NCI-H2171 treated with DMSO at 0.1 percent for 48 hours (cell line): Measurements from ENCODE around the gene ARHGAP45.

Experiments used
- DNase-seq: peaks from one replicate; lab custom pipeline; 2025; lab: John Stamatoyannopoulos, UW

ARHGAP45 gene

DNA sequence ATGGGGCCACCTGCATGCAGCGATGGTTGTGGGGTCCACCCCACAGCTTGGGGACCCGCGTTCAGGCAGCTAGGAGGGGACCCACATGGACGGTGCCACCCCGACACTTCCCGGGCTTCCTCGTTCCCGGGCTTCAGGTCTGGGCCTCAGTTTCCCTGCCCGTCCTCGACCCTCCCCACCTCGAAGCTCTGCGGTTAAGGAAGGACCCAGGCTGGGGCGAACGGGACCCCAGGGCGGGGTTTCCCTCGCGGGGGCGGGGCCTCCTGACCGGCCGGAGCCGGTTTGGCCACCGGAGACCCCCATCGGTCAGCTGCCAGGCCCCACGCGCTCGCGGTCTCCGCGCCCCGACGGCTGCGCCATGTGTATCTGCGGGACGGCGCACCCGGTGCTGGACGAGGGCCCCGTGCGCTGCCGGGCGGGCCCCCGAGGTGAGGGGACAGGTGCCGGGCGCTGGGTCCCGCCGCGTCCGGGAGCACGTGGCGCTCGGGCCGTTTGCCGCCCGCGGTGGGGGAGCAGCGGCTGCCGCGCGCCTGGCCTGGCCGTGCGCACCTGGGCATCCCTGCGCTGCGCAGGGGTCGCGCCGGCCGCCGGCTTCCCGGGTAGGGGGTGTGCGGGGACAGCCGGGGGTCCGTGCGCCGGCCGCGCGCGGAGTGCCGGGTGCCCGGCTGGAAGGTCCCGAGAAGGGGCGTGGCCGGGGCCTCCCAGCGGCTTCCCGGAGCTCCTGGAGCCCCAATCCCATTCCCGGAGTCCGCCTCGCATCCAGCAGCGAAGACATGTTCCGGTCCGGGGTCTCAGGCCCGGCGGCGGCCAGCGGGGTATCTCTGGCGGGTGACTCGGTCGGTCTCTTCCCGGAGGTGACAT, 4.2 kb downstream of the ARHGAP45 start:
- DNase-seq = no peak

DNA sequence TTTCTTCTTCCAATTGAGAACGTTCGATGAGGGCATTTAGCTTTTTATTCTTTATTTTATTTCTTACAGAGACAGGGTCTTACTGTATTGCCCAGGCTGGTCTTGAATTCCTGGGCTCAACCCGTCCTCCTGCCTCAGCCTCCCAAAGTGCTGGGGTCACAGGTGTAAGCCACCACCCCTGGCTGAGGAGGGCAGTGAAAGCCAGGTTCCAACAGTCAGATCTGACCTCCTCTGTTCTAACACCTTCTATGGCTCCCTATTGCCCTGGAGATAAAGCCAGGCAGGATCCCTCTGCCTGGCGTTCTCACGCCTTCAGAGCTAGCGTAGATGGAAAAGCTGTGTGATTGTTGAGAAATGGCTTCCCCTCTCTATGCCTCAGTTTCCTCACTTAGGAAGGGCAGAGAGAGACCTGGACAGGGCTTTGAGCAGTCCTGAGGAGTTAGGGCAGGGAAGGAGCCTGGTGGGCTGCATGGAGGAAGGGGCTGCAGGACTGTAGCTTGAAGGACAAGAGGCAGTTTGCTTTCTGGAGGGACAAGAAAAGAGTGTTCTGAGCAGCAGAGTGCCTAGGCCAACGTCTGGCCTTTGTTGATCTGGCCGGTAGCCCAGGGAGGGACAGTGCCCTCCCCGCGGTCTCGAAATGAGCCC, 5.5 kb downstream of the ARHGAP45 start:
- no peak for DNase-seq

DNA sequence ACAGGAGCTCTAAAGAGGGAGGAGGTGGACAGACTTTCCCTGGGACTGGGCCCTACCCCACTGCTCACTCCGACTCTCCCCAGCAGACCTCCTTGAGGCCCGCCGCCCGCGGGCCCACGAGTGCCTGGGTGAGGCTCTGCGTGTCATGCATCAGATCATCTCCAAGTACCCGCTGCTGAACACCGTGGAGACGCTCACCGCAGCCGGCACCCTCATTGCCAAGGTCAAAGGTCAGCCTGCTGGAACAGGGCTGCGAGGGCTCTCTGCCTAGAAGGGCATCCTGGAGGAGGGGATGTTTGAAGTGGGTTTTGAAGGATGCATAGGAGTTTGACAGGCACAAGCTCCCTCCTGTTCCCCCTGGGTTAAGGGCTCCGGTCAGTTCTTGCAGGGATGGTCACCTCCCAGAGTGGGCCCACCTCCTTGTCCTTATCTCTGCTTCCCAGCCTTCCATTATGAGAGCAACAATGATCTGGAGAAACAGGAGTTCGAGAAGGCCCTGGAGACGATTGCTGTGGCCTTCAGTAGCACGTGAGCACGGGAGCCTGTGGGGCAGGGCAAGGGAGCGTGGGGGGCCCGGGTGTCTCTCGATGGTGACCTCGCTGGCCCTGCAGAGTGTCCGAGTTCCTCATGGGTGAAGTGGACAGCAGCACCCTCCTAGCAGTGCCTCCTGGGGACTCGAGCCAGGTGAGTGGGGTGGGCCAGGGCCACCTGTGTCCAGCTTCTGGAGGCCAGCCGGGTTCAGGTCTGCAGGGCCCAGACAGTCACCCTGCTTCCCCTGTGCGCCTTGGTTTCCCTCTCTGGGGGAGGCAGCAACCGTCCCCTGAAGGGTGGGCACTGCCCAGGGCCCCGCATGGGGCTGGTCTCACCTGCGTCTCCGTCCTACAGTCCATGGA, 6.3 kb downstream of the ARHGAP45 start:
- DNase-seq = no peak

DNA sequence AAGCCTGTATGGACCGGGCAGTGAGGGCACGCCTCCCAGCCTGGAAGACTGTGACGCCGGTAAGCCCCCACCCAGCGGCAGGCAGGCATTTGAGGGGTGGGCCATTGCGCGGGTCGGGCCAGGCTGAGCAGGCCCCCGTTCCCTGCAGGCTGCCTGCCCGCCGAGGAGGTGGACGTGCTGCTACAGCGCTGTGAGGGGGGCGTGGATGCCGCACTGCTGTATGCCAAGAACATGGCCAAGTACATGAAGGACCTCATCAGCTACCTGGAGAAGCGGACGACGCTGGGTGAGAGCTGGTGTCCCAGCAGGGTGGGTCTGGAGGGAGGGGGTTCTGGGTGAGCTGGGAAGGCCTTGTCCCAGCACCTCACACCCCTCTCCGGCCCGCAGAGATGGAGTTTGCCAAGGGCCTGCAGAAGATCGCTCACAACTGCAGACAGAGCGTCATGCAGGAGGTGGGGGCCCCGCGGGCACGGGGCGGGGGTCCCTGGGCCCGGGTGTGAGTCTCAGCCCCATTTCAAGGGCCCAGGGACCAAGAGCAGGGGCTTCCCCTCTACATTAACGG, 7.1 kb downstream of the ARHGAP45 start:
- no peak for DNase-seq

- DNase-seq = peak; percentile 88
Measured at GRCh38 chr19:1074544-1075283, 7.7 kb downstream of the ARHGAP45 start.

DNA sequence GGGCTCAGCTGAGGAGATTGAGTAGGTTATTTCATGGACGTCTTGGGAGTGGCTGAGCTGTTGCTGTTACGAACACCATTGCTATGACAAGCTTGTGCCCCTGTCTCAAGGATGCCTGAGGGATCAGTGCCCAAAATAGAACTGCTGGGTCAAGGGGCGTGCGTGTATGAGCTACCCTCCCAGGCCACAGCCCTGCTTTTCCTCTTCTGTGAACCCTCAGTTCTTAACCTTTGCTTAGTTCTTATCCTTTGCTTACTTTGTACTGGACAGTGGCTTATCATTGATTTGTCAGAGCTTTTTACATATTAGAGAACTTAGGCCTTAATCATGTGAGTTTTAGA, 9.0 kb downstream of the ARHGAP45 start:
- no peak for DNase-seq

- peak; percentile 76 for DNase-seq
Measured at GRCh38 chr19:1076951-1077350, 10.0 kb downstream of the ARHGAP45 start.

DNA sequence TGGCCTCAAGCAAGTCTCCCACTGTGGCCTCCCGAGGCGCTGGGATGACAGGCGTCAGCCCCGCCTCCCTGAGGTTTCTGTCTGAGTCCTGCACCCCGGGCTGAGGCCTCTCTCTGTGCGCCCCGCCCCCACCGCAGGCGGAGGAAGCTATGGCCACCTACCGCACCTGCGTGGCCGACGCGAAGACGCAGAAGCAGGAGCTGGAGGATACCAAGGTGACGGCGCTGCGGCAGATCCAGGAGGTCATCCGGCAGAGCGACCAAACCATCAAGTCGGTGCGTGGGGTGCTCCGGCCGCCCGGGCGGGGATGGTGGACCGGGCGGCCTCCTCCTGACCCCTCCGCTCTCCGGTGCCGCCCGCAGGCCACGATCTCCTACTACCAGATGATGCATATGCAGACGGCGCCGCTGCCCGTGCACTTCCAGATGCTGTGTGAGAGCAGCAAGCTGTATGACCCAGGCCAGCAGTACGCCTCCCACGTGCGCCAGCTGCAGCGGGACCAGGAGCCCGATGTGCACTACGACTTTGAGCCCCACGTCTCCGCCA, 12.7 kb downstream of the ARHGAP45 start:
- no peak for DNase-seq

- no peak for DNase-seq
Measured at GRCh38 chr19:1080360-1081161, 13.6 kb downstream of the ARHGAP45 start.

- no peak for DNase-seq
Measured at GRCh38 chr19:1081301-1082164, 14.6 kb downstream of the ARHGAP45 start.

DNA sequence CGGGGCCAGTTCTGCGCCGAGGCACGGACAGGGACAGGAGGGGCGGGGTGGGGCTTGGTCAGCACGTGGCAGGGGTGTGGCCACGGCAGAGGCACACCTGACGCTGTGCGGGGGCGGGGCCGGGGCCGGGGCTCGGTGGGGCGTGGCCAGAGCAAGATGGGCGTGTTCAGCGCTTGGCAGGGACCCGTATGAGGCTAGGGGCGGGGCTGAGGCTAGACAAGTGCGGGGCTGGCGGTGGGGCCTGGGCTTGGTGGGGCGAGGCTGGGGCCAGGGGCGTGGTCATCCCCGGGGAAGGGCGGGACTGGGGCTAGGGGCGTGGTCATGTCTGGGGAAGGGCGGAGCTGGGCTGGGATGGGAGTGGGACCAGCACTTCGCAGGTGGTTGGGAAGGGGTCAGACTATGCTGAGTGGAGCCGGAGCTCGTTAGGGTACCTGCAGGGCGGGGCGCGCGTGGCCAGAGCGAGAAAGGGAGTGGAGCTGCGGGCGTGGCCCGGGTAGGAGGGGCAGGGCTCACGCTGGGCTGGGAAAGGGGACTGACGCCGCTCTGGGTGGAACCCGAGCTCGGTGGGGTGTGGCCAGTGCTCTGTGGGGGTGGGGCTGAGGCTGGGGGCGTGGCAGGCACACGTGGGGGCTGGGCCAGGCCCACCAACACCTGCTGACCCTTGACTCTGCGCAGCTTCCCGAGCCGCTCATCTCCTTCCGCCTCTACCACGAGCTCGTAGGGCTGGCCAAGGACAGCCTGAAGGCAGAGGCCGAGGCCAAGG, 15.4 kb downstream of the ARHGAP45 start:
- peak; percentile 86 for DNase-seq

- DNase-seq = no peak
Measured at GRCh38 chr19:1082928-1083816, 16.2 kb downstream of the ARHGAP45 start.

DNA sequence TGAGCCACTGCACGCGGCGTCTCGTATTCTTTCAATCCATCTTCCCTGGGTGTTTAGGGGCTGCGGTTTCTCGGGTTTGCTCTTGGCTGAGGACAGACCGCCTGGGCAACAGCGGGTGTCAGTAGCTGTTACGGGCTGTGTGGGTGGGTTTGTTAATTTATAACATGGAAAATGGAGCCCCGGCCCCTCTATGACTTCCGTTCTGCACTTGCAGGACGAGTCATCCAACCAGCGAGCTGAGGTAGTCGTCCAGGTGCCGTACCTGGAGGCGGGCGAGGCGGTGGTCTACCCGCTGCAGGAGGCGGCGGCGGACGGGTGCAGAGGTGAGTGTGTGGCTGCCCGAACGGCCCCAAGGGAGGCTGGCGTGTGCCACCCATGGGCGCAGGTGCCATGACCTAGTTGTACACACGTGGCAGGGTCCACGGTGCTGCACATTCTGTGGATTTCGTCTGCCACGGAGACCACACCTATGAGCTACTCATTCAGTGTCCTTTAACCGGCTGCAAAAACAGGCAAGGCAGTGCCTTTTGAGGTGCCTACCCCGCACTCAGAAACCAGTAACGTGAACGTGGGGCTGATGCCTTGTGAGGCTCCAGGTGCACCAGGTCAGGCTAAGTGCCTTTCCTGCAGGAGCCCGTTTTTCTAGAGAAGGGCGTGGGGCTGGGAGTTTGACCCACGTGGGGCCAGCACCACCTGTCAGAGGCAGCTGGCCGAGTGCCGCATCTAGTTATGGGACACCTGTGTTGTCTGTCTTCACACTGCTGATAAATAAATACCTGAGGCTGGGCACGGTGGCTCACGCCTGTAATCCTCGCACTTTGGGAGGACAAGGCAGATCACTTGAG, 17.3 kb downstream of the ARHGAP45 start:
- DNase-seq = peak; percentile 77

GRCh38 chr19:1085053-1085658, 18.2 kb downstream of the ARHGAP45 start:
- no peak for DNase-seq

GRCh38 chr19:1085676-1086442, 18.9 kb downstream of the ARHGAP45 start:
- DNase-seq = no peak
